NCI-H2196 (cell line): ENCODE results near the gene BFAR.
"Not testable (repeated sequence)": the region's sequence is repeated elsewhere in the genome, so short reads cannot be mapped to it uniquely, and the experiment has no call there.

Experiments used
- DNase-seq: peaks from one replicate; lab custom pipeline; 2025; ENCODE audit not compliant: unreplicated experiment; lab: John Stamatoyannopoulos, UW

Gene BFAR

GRCh38 chr16:14635395-14636165 lies 2.8 kb downstream of the BFAR start:
- no peak for DNase-seq

- DNase-seq, result not testable (repeated sequence)
Observed at GRCh38 chr16:14636179-14636950, 3.6 kb downstream of the BFAR start.

GRCh38 chr16:14636951-14637240 lies 4.1 kb downstream of the BFAR start:
- DNase-seq, result not testable (repeated sequence)

GRCh38 chr16:14640538-14640937 lies 7.8 kb downstream of the BFAR start:
- no peak for DNase-seq

- no peak for DNase-seq
Observed at GRCh38 chr16:14641206-14641605, 8.5 kb downstream of the BFAR start.

GRCh38 chr16:14641926-14642325 lies 9.2 kb downstream of the BFAR start:
- DNase-seq, result no peak

- no peak for DNase-seq
Observed at GRCh38 chr16:14649816-14650215, 17.1 kb downstream of the BFAR start.

- no peak for DNase-seq
Observed at GRCh38 chr16:14650629-14651028, 17.9 kb downstream of the BFAR start.

GRCh38 chr16:14652726-14653125 lies 20.0 kb downstream of the BFAR start:
- no peak for DNase-seq

- DNase-seq, result no peak
Observed at GRCh38 chr16:14658063-14658462, 25.3 kb downstream of the BFAR start.

GRCh38 chr16:14667347-14668266 lies 34.9 kb downstream of the BFAR start:
- no peak for DNase-seq

- no peak for DNase-seq
Observed at GRCh38 chr16:14668556-14669223, 35.9 kb downstream of the BFAR start.

GRCh38 chr16:14669776-14670175 lies 37.0 kb downstream of the BFAR start:
- peak; percentile 92 for DNase-seq

- DNase-seq, result no peak
Observed at GRCh38 chr16:14672403-14672971, 39.7 kb downstream of the BFAR start.

- no peak for DNase-seq
Observed at GRCh38 chr16:14676633-14677032, 43.9 kb downstream of the BFAR start.

- no peak for DNase-seq
Observed at GRCh38 chr16:14677627-14678026, 44.9 kb downstream of the BFAR start.

GRCh38 chr16:14678748-14679497 lies 46.2 kb downstream of the BFAR start:
- DNase-seq, result no peak

- DNase-seq, result not testable (repeated sequence)
Observed at GRCh38 chr16:14680396-14680795, 47.6 kb downstream of the BFAR start.

GRCh38 chr16:14681115-14681514 lies 48.4 kb downstream of the BFAR start:
- no peak for DNase-seq

- no peak for DNase-seq
Observed at GRCh38 chr16:14682121-14682520, 49.4 kb downstream of the BFAR start.
